Choroid plexus epithelial cell (primary cell): ENCODE results near the gene MAP3K1.

Experiments
- DNase-seq: peaks from one replicate; pipeline ENCODE4 v3.0.0-alpha.2; 2010; ENCODE audit warnings: low read depth
- H3K4me3 ChIP-seq: 2 replicates; pipeline ENCODE4 v1.5.1; 2011; ENCODE audit warnings: low read depth, mild to moderate bottlenecking, control low read depth, low read length, moderate library complexity
- TF ChIP-seq, protein P1 (sequence below): conservative IDR thresholded peaks from 2 replicates; pipeline ENCODE4 v1.5.1; 2011; ENCODE audit warnings: low read depth, mild to moderate bottlenecking, control low read depth, inconsistent platforms, low read length, moderate library complexity

Gene MAP3K1

DNA sequence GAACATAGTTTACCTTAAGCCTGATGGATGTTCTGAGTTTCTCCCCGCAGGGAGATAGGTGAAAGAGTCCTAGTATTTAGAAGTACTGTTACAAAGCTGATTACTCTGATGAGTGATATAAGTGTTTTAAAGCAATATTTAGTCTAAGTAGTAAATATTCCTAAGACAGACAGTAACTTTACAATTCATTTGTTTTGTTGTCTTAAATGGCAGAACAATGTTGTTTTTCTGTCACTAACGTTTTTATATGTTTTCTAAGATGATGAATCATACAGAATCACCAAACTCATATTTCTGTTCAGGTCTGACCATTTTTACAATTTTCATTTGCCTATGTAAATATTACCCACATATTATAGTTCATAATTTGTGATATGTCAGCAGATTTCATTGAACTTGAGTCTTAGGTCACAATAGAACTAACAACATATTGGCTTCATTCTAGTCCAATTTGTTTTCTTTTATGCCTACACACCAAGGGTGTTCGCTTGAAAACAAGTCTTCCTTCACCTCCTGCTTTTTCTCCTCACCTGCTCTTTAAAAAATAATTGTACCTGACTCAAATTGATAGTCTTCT lies 30.6 kb downstream of the MAP3K1 start:
- TF ChIP-seq, protein P1, sequence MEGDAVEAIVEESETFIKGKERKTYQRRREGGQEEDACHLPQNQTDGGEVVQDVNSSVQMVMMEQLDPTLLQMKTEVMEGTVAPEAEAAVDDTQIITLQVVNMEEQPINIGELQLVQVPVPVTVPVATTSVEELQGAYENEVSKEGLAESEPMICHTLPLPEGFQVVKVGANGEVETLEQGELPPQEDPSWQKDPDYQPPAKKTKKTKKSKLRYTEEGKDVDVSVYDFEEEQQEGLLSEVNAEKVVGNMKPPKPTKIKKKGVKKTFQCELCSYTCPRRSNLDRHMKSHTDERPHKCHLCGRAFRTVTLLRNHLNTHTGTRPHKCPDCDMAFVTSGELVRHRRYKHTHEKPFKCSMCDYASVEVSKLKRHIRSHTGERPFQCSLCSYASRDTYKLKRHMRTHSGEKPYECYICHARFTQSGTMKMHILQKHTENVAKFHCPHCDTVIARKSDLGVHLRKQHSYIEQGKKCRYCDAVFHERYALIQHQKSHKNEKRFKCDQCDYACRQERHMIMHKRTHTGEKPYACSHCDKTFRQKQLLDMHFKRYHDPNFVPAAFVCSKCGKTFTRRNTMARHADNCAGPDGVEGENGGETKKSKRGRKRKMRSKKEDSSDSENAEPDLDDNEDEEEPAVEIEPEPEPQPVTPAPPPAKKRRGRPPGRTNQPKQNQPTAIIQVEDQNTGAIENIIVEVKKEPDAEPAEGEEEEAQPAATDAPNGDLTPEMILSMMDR = no peak
- H3K4me3 ChIP-seq = no peak overlapping the region
- DNase-seq = no peak

DNA sequence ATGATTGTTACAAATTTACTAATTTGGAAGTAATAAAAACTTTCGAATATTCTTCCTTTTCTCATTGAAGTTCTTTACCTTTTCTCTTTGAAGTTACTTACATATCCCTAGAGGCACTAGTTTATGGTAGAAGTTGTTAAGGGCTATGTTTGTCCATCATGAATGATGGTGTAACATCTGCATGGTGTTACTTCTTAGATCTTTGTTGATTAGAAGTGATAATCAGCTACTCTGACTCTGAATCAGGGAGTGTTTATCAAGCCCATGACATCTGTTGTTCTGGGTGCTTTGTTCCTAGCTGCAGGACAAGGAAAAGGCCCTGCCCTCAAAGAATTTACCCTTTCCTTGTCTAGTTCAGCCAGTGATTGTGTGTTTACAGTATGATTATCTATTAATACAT lies 32.9 kb downstream of the MAP3K1 start:
- TF ChIP-seq, protein P1 = no peak
- no peak overlapping the region for H3K4me3 ChIP-seq
- no peak for DNase-seq

DNA sequence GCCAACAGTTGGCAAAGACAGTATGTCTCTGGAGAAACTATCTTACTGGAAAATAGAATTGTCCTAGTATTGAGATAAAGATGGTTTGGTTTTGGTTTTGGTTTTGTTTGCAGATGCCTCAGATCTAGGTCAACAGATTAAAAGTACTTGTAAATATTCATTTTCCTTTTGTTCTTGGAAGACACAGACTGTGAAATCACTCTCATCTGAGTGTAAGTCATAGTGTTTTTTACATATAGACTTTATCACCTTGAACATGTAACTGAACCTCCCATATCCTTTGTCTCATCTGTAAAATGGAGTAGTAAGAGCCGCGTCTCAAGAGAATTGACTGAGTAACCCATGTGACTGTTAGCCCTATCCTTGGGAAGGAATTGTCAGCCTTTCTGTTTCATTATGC lies 34.3 kb downstream of the MAP3K1 start:
- no peak overlapping the region for H3K4me3 ChIP-seq
- TF ChIP-seq, protein P1 = no peak
- DNase-seq = no peak

DNA sequence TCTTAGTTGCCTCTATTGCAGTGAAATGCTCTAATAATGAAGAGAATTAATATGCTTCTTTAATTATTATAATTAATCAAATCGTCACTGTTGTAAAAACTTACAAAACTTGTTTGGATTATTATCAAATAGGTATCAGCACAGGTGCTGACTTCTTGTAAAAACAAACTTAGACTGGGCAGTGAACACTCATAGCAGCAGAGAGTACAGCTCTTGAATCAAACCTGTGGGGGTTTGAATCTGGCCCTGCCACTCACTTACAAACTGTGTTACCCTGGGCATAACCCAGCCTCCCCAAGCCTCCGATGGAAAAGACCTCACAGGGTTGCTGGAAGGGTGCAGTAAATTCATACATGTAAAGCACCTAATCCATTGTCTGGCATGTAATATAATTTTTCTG lies 35.1 kb downstream of the MAP3K1 start:
- H3K4me3 ChIP-seq = no peak overlapping the region
- DNase-seq = no peak
- TF ChIP-seq, protein P1 = no peak

DNA sequence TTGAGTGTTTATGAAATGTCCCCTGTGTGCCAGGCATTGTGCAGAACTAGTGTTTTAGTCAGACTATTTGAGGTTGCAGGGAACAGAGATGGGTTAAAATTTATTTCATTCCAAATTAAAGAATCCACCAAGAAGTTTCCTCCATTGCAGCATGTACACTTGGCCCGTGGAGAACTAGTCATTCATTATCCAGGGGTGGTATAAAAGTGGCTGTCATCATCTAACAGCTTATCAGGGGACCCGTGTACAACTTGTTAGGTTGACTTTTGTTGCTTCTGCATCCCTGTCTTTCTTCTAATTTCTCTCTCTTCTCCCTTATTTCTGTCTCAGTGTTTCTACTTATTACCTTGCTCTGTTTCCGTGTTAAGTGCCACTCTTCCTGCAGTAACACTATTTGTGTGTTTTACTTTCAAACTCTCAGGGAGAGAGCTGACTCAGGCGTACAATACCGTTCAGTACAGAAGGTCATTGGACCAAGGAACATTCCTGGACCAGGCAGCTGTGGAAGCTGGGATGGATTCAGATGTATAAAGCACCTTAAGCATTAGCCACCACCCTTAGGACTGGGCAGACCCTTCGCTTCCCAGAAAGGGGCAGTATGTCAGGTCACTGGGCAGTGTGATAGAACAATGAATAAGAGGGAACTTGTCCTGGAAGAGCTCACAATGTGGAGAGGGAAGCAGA lies 36.1 kb downstream of the MAP3K1 start:
- TF ChIP-seq, protein P1 = no peak
- no peak overlapping the region for H3K4me3 ChIP-seq
- DNase-seq = peak; percentile 76

DNA sequence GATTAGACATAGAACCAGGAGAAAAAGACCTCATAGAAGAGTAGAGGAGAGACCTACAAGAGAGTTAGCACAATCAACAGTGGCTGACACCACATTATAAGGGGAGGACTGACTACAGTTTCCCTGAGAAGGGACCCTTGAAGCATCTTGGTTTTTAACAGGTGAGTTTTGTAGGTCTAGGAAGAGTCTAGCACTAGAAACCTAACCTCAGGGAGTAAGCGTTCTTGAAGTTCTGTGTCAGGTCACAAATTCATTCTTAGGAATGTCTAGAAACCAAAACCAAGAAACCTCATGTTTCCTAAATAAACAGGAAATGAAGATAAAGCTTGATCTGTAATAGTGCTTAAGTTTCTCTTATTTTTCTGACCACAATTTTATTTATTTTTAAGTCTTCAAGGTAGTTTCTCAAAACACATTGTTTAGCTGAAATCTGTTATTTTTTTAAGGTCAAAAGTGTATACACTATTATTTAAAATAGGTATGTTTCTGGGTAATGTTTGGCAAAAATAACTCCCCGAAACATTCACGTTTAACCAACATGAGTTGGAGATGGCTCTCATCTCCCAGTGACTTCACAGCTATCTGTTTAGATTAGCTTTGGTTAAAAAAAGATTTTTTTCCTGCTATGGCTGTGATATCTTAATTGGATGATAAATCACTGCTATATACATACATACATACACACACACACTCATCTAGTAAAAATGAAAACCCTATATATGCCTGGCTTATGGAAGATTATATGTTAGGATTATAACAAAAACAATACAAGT lies 37.1 kb downstream of the MAP3K1 start:
- peak; percentile 72 for DNase-seq
- TF ChIP-seq, protein P1 = no peak
- no peak overlapping the region for H3K4me3 ChIP-seq
